SK-N-SH treated with all-trans-retinoic acid at 6 μM for 48 hours (cell line): Measurements from ENCODE around the gene CDH6.

ENCODE experiments used
- ARNTL ChIP-seq: fragments of 450-650 bp; formaldehyde crosslinking; IDR thresholded peaks from 2 replicates; pipeline ENCODE4 v1.5.0; 2020; ENCODE audit warnings: low read depth, mild to moderate bottlenecking, moderate library complexity, borderline replicate concordance
- BACH2 ChIP-seq: fragments of 250-450 bp; sonication (Bioruptor Pico); IDR thresholded peaks from 2 replicates; pipeline ENCODE4 v1.9.0; 2021; ENCODE audit warnings: mild to moderate bottlenecking, borderline replicate concordance
- CSRNP3 ChIP-seq: fragments of 250-450 bp; sonication (Bioruptor Pico); IDR thresholded peaks from 2 replicates; pipeline ENCODE4 v1.5.1; 2021; ENCODE audit warnings: mild to moderate bottlenecking, moderate library complexity
- ISL1 ChIP-seq: fragments of 250-450 bp; sonication (Bioruptor Pico); IDR thresholded peaks from 2 replicates; pipeline ENCODE4 v2.1.2; 2022; ENCODE audit warnings: mild to moderate bottlenecking, moderate library complexity
- POU6F1 ChIP-seq: fragments of 250-450 bp; sonication (Bioruptor Pico); IDR thresholded peaks from 2 replicates; pipeline ENCODE4 v1.8.0; 2021; ENCODE audit warnings: low read depth, mild to moderate bottlenecking, moderate library complexity, borderline replicate concordance
- RARB ChIP-seq: fragments of 250-450 bp; sonication (Bioruptor Pico); IDR thresholded peaks from 2 replicates; pipeline ENCODE4 v1.8.0; 2021; ENCODE audit warnings: mild to moderate bottlenecking, moderate library complexity
- TSHZ2 ChIP-seq: fragments of 250-450 bp; sonication (Bioruptor Pico); IDR thresholded peaks from 2 replicates; pipeline ENCODE4 v1.5.0; 2020; ENCODE audit warnings: mild to moderate bottlenecking, moderate library complexity
- ZFP3 ChIP-seq: fragments of 250-450 bp; sonication (Bioruptor Pico); IDR thresholded peaks from 2 replicates; pipeline ENCODE4 v1.5.0; 2020; ENCODE audit warnings: mild to moderate bottlenecking, moderate library complexity
- ZNF565 ChIP-seq: fragments of 450-650 bp; formaldehyde crosslinking; conservative IDR thresholded peaks from 2 replicates; pipeline ENCODE4 v1.5.0; 2020; ENCODE audit warnings: low read depth, mild to moderate bottlenecking, moderate library complexity
- ZNF8 ChIP-seq: fragments of 450-650 bp; formaldehyde crosslinking; IDR thresholded peaks from 2 replicates; pipeline ENCODE4 v1.5.0; 2020; ENCODE audit warnings: mild to moderate bottlenecking, moderate library complexity
- TF ChIP-seq, protein P1 (sequence below): fragments of 250-450 bp; sonication (Bioruptor Pico); IDR thresholded peaks from 2 replicates; pipeline ENCODE4 v1.8.0; 2020; ENCODE audit warnings: mild to moderate bottlenecking, moderate library complexity, borderline replicate concordance

- TF ChIP-seq ARNTL (no peak), RARB (CRISPR knock-in tag) (no peak), BACH2 (no peak), ZNF565 (no peak), ZNF8 (CRISPR knock-in tag) (no peak), TSHZ2 (no peak), POU6F1 (CRISPR knock-in tag) (no peak), CSRNP3 (CRISPR knock-in tag) (no peak), ISL1 (CRISPR knock-in tag) (no peak), ZFP3 (no peak)
- TF ChIP-seq, protein P1, sequence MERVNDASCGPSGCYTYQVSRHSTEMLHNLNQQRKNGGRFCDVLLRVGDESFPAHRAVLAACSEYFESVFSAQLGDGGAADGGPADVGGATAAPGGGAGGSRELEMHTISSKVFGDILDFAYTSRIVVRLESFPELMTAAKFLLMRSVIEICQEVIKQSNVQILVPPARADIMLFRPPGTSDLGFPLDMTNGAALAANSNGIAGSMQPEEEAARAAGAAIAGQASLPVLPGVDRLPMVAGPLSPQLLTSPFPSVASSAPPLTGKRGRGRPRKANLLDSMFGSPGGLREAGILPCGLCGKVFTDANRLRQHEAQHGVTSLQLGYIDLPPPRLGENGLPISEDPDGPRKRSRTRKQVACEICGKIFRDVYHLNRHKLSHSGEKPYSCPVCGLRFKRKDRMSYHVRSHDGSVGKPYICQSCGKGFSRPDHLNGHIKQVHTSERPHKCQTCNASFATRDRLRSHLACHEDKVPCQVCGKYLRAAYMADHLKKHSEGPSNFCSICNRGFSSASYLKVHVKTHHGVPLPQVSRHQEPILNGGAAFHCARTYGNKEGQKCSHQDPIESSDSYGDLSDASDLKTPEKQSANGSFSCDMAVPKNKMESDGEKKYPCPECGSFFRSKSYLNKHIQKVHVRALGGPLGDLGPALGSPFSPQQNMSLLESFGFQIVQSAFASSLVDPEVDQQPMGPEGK (CRISPR knock-in tag), result no peak
Observed at GRCh38 chr5:31231177-31231838, 37.8 kb downstream of the CDH6 start.
